NCI-H226 (cell line): ENCODE measurements around the gene ATP10A.

ENCODE experiments used
- DNase-seq: peaks from one replicate; pipeline ENCODE4 v3.0.0-alpha.2; 2015

The ATP10A gene

GRCh38 chr15:25713736-25714537 is 149.2 kb downstream of the ATP10A start:
- DNase-seq, result no peak

- DNase-seq, result no peak
Measured at GRCh38 chr15:25712961-25713355, 150.2 kb downstream of the ATP10A start.

DNA sequence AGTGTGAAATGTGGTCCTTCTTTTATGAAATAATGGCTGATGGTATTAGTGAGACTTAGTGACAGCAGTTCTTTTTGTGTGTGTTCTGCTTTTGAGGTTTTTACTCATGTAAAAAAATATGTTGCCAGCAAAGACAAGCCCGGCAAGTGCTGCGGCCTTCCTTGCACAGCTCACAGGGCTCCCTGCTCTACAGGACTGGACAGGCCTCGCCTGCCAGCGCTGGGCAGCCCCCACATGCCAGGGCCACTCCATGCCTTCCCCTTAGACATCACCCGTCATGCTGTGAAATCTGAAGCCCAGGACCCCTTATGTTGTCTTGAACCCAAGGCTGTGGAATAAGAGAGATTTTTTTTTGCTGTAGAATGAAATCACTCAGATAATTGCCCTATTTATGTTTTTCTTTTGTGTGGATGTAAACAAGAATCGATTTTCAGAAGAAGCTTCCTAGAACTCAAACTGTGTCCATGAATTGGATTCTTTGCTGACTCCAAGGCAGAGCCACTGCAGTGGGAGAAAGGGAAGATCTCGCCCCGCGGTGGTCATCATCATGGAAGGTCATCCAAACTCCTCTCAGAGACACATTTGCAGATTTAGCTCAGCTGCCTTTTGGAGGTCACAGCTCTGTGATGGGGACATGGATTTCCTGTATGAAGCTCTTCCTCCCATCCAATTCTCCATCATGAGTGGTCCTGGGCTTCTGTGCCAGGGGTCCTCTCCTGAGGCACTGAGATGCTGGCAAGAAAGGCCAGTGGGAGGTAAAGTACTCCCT is 150.8 kb downstream of the ATP10A start:
- no peak for DNase-seq

DNA sequence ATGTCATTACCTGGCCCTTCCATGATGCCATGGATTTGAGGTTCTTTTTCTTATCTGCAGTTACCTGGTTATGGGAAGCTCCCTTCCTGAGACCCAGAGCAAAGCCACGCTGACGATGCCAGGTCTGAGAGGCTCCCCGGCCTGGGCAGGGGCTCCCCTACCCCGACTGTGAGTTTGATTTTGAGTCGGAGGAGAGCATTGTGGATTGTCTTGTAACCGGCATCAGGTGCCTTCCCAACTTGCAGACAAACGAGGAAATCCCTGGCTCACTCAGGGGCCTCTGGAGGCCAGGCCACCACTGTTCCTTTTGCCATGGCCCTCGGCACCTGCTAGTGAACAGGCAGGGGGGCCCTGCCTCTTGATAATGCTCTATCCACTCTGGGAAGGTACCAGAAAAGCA is 151.4 kb downstream of the ATP10A start:
- no peak for DNase-seq

DNA sequence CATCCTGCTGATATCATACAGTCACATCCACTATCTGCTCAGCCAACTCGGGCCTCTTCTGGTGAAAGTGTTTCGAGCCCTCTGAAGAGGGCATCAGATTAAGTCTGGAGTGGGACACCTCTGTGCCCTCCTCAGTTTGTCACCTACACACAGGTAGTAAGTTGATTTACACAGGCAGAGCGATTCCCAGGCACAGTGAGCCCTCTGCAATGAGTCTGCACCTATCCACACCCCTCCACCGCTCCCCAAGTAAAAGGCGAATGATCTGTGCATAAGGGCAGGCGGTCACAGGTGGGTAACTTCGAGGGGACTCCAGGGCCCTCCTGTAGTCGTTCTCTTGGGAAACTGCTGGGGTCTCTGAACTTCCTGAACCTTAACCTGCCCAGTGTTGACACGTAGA is 152.0 kb downstream of the ATP10A start:
- no peak for DNase-seq

DNA sequence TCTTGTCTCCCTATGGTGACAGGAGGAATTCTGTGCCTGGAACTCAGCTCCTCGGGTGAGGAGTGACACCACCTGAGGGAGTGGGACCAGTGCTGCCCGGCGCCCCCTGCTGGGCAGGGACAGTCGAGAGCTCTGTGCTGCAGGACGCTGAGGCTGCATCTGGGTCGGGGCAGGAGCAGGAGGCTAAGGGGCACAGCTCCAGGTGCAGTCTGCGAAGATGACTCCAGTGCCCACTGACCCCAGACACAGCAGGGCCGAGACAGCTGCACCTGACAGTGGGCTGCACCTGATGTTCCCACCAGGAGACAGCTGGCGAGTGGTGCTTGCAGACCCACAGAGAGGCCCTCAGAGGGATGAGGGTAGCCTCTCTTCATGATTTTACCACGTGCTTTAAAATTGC is 152.9 kb downstream of the ATP10A start:
- DNase-seq, result no peak

DNA sequence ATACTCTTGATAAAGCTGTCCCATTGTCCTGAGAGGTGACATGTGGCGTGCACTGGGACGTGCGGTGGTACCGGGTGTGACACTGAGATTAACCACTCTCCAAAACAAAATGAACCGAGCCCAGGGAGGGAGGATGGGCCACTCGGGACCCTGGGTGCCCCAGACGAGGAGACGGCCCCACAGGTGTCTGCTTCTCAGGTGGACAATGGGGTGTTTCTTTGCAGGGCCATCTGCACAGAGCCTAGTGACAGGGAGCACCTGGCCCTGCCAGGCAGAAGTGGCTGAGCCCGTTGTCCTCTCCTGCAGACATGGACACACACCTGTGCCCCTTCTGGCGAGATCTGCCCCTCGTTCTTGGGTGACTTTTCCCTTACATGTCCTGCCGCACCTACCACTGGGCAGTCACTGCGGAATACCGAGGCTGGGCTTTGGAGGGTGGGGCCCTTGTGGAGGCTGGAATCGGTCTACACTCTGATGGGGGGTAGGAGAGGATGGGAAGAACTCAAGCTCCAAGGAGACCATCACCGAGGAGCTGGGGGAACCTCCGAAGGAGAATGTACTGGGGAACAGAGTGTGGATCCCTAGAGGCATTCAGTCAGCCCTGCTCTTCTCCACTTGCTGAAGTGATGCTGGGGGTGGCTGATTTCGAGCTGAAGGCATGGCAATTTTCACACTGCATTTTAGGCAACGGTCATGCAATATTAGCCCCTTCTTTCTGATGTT is 153.5 kb downstream of the ATP10A start:
- DNase-seq, result no peak

GRCh38 chr15:25708391-25708790 is 154.7 kb downstream of the ATP10A start:
- no peak for DNase-seq

DNA sequence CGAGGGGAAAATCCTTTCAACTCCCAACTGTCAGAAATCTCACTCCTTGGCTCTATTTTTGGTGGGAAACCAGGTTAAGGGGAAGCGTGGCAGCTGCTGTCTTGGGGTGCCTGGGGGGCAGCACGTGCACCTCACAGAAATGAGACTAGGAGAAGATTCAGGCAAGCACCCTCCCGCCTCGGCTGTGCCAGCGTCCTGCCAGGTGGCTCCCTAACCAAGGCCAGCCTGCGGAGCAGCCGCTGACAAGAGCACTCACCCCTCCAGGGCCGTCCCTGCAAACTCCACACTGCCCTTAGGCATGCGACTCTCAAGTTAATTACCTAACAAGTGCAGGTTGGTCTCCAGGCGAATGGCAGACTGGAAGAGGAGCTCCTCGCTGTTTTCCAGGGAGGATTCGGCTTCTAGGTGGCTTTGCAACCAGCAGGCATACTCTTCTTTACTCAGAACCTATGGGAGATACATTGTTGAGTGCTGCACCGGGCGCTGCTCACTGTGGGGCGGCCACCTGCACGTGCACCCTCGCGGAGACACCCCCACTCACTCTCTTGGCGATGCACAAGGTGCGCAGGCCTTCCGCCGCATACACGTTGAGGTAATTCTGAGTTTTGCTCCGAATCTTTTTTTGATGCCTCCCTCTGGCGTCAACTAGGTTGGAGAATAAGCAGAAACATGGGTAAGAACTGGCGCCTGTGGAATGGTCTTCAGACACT is 155.3 kb downstream of the ATP10A start:
- DNase-seq, result no peak

DNA sequence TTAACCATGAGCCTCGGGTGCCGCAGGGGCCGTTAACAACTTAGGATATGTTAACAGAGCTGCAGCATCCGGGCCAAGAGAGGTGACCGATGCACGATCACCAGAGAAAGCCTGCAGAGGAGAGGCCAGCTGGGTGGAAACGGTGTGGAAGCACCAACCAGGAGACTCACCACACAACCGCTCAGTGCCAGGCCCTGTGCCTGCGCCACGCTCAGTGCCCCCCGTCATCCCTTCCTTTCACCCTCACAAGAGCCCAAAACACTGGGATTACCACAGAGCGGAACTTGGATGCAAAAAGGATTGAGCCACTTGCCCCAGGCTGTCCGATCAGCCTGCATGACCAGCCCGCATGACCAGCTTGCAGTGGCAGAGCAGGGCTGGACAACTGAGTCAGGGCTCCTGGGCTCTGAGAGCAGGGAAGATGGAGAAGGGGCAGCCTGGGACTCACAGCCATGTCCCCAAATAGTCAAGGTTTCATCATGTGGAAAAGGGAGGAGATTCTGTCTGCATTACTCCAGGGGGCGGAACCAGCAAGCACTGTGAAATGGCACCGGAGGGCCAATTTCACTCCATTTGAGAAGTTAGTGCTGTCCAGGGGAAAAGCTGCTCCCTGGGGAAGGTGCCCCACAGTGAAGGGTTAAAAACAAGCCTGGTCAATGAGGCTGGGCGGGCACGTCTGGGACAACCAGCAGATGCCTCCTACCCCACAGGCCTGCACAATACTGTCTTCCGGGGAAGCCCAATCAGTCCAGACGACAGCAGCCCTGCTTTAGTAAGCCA is 156.8 kb downstream of the ATP10A start:
- no peak for DNase-seq

GRCh38 chr15:25705433-25706115 is 157.6 kb downstream of the ATP10A start:
- DNase-seq, result no peak

GRCh38 chr15:25703726-25704125 is 159.4 kb downstream of the ATP10A start:
- no peak for DNase-seq

DNA sequence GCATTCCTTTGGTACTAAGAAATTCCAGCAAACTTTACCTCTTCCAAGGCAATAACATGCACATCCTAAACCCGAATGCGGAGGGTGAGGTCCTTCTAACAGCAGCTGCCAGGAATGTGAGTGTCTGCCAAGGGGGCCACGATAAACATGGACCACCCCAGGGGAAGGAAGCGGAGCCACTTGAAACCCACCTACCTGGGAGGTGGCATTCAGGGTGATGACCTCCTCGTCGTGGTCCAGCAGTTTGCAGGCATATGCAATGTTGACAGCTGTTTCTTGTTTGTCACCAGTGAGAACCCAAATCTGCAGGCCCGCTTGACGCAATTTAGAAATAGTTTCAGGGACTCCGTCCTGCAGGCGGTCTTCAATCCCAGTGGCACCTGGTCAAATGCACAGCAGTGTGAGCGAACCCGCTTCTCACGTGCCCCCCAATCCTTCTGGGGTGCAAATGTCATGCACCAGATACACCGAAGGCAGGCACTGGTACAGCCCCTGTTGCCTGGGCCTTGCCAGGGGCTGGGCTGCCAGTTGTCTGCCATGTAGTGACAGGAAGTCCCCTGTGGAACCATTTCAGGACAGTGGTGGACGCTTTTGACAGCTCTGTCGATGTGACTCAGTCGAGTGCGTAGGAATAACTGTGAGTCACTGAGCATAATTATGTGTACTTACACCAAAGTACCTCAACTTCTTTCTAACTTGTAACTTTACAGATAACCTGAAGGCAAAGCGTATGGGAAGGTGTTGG is 161.2 kb downstream of the ATP10A start:
- no peak for DNase-seq

DNA sequence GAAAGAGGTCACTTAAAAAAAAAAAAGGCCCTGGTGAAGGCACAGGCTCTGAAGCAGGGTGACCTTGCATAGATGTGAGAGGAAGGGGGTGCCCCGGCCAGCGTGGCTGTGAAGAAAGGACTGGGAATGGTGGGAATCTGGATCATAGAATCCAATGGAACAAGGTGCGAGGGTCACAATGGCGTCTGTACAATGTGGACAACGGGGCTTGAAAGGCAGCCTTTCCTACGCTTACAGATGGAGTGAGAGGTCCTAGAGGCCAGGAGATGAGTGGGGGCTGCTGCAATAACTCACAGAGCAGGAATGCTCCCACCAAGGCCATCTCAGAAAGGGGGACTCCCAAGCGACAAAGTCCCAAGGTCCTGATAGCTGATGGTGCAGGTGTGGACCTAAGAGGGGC is 162.2 kb downstream of the ATP10A start:
- DNase-seq, result no peak

GRCh38 chr15:25697586-25697985 is 165.5 kb downstream of the ATP10A start:
- no peak for DNase-seq

DNA sequence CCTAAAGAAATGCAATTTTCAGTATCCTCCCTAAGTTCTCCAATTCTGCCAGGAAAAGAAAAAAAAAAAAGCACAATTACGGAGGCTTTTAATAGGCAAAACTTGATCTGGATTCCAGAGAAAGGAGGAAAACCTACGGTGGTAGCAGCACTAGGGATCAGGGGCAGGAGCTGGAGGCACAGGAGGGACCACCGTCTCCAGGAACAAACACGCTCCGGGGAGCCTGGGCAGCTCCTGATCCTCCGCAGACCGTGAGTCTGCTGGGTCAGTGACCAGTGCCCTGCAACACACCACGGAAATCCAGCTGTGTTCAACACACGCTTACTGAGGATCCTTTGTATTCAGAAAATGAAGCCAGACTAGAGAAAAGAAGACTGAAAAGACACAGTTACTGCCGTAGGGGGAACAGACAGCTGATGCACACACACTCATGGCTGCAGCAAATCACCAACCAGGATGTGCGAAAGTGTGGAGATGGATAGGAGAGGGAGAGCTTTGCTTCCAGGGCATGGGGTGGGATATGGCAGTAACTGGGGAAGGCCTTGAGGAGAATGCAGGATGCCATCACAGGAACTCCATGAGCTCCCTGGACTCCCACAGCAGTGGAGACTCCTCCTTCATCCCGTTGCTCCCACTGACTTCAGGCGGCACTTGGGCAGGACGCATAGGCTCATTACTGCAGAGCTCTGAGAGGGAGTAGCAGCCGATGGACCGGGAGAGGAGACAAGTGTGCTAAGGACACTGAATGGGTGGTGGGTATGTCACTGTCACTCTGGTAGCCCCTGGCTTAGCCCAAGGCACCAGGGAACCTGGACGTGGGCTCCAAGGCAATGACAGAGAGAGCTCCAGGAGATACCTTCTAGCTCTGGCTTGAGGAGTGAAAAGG is 167.0 kb downstream of the ATP10A start:
- DNase-seq, result no peak

DNA sequence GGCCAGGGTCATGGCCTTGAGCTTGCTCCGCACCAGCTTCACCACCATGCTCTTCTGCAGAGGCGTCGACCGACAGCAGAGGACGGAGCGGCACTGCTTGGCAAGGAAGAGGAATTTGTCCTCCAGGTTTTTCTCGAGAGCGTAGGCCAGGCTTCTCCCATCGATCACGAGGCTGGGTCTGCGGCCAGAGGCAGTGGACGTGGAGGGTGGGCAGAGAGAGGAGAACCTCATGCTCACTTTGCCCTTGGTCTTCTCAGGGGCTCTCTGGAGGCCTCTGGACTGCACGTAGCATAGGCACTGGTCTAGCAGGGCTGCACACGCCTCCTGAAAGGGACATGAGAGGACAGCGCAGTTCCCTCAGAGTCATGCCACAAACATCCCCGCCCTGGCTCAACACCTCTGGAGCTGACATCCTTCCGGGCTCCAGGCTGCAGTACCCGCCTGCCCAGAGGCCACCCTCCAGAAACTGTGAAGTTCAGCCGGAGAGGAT is 168.3 kb downstream of the ATP10A start:
- no peak for DNase-seq

DNA sequence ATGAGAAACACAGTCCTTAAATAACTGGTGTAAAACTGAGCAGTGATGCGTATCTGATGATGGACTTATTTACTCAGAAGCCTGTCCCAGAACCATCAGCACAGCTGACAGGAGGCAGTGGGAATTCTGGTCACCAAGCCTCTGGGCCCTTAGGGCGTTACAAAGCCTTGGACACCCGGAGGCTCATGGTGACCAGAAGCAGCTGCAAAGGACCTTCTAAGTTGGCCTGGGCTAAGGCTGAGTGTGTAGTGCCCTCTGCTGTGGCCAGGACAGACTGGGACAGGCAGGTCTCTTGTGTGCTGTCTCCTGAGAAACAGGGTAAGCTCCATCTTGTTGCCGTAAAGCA is 168.9 kb downstream of the ATP10A start:
- DNase-seq, result no peak

- DNase-seq, result no peak
Measured at GRCh38 chr15:25693321-25694238, 169.5 kb downstream of the ATP10A start.
